ENCODE results near the gene UNC50.

UNC50 gene

DNA sequence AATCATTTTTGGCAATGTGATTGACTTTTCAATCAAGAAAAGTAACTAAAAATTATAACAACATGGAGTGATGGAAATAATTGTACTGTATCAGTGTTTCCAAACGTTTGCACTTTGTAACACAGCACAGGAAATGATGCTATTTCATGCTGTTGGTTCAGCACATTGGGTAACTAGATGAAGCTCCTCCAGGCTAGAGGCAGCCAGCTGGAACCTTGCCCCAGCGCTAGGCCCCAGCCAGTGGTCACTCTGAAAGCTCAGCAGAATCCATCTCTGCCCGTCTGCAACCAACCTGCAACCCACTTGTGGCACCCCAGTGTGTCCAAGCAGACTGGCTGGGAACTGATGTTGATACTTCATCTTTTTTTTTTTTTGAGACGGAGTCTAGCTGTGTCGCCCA, 15.3 kb downstream of the UNC50 start:
- no peak overlapping the region for H3K4me3 ChIP-seq (ENCODE audit: low read length)
- no peak overlapping the region for H3K4me2 ChIP-seq (ENCODE audit: low read depth, low read length)
- H3K79me2 ChIP-seq (ENCODE audit: low read length): no peaks in the 10 kb centered on the region
- no peaks in the 10 kb centered on the region for H3K9me3 ChIP-seq (replicated peaks; ENCODE audit: insufficient read depth, low read length)
- H3K9ac ChIP-seq (ENCODE audit: low read length): no peak overlapping the region
- H3K27ac ChIP-seq (ENCODE audit: low read length): no peak overlapping the region
- no peaks in the 10 kb centered on the region for H3K27me3 ChIP-seq (replicated peaks; ENCODE audit: insufficient read depth, low read length)
- H3F3A ChIP-seq (ENCODE audit: insufficient read depth, low read length): no peaks in the 10 kb centered on the region
- no peaks in the 10 kb centered on the region for H3K4me1 ChIP-seq (ENCODE audit: low read length)
- H3K36me3 ChIP-seq (replicated peaks; ENCODE audit: insufficient read depth, low read length): no peaks in the 10 kb centered on the region
- DNase-seq: no peak
- no peaks in the 10 kb centered on the region for H3K9me2 ChIP-seq (replicated peaks; ENCODE audit: insufficient read depth, low read length)
- TF ChIP-seq, protein P1, sequence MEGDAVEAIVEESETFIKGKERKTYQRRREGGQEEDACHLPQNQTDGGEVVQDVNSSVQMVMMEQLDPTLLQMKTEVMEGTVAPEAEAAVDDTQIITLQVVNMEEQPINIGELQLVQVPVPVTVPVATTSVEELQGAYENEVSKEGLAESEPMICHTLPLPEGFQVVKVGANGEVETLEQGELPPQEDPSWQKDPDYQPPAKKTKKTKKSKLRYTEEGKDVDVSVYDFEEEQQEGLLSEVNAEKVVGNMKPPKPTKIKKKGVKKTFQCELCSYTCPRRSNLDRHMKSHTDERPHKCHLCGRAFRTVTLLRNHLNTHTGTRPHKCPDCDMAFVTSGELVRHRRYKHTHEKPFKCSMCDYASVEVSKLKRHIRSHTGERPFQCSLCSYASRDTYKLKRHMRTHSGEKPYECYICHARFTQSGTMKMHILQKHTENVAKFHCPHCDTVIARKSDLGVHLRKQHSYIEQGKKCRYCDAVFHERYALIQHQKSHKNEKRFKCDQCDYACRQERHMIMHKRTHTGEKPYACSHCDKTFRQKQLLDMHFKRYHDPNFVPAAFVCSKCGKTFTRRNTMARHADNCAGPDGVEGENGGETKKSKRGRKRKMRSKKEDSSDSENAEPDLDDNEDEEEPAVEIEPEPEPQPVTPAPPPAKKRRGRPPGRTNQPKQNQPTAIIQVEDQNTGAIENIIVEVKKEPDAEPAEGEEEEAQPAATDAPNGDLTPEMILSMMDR (IDR thresholded peaks at IDR 0.05; ENCODE audit: low read length): no peak
- TF ChIP-seq EZH2phosphoT487 (IDR thresholded peaks at IDR 0.05; ENCODE audit: low read length) (no peak), EZH2 (optimal IDR thresholded peaks at IDR 0.05; ENCODE audit: low read depth, low read length) (no peak)
- H4K20me1 ChIP-seq (ENCODE audit: insufficient read depth, low read length): 0 out of 2 replicates have a peak, but pooled peaks cover 2% of the 10 kb centered on the region
- H2AFZ ChIP-seq (ENCODE audit: low read length): no peak overlapping the region

DNA sequence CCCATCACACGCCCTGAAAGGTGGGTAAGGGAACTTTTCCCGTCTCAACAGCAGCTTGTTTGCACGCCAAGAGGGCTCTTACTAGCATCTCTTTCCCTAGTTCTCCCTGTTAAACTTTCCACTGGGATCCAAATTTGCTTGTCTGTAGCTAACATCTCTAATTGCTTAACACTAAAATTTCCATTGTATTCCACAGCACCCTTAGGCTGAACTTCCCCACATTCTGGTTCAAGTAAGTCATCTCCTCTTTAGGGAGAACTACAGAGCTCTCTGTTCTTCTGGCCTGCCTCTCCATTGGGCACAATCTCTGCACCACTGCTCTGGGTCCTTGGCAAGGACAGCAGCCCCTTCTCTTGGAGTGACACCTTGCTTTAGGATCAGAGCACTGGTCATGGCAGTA, 24.0 kb downstream of the UNC50 start:
- Histone ChIP-seq H3K79me2 (ENCODE audit: low read length) (no peaks in the 10 kb centered on the region), H3K4me3 (ENCODE audit: low read length) (no peak overlapping the region), H3K9me3 (replicated peaks; ENCODE audit: insufficient read depth, low read length) (no peaks in the 10 kb centered on the region), H3K4me1 (ENCODE audit: low read length) (peaks cover 8% of the 10 kb centered on the region; the same call in 1 of the 2 replicates), H3K9ac (ENCODE audit: low read length) (no peak overlapping the region), H3K36me3 (replicated peaks; ENCODE audit: insufficient read depth, low read length) (no peaks in the 10 kb centered on the region), H3K27ac (ENCODE audit: low read length) (no peak overlapping the region), H3F3A (ENCODE audit: insufficient read depth, low read length) (no peaks in the 10 kb centered on the region), H3K9me2 (replicated peaks; ENCODE audit: insufficient read depth, low read length) (no peaks in the 10 kb centered on the region), H4K20me1 (ENCODE audit: insufficient read depth, low read length) (no peaks in the 10 kb centered on the region), H3K4me2 (ENCODE audit: low read depth, low read length) (no peak overlapping the region), H2AFZ (ENCODE audit: low read length) (no peak overlapping the region), H3K27me3 (replicated peaks; ENCODE audit: insufficient read depth, low read length) (no peaks in the 10 kb centered on the region)
- no peak for DNase-seq
- TF ChIP-seq, protein P1 (IDR thresholded peaks at IDR 0.05; ENCODE audit: low read length): no peak
- no peak for TF ChIP-seq EZH2 (optimal IDR thresholded peaks at IDR 0.05; ENCODE audit: low read depth, low read length)

DNA sequence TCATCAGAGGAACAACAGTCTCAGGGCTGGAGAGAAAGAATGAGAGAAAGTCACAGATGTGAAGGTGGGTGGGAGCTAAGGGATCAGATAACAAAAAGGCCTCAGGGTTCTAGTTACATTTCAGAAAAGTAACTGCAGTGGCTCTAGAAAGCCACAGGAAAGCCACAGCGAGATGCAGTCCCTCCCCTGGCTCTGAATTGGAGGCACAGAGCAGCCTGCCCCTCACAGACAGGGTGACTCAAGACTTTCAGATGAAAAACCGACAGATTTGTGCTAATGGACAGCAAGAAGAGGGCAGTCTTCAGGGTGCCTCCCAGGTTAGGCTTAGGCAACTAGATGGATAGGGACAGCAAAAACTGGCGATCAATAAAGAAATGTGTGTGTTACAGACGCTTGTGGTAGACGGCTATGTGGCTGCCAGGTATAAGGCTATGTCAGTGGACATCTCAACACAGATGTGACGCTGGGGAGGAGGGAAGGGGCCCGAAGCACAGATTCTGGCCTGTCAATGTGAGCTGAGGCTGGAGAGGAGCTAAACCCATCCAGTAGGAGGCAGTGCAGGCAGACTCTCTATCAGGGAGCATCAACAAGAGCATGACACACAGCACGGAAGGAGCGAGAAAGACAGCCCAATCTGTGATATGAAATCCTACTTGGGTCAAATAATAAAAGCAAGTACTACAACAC, 26.2 kb downstream of the UNC50 start:
- H3K27me3 ChIP-seq (replicated peaks; ENCODE audit: insufficient read depth, low read length): no peaks in the 10 kb centered on the region
- no peak overlapping the region for H3K9ac ChIP-seq (ENCODE audit: low read length)
- no peak for DNase-seq
- H3K27ac ChIP-seq (ENCODE audit: low read length): no peak overlapping the region
- TF ChIP-seq EZH2 (optimal IDR thresholded peaks at IDR 0.05; ENCODE audit: low read depth, low read length) (no peak), EZH2phosphoT487 (IDR thresholded peaks at IDR 0.05; ENCODE audit: low read length) (no peak)
- TF ChIP-seq, protein P1 (IDR thresholded peaks at IDR 0.05; ENCODE audit: low read length): peak; percentile 38
- H2AFZ ChIP-seq (ENCODE audit: low read length): no peak overlapping the region
- no peak overlapping the region for H3K4me3 ChIP-seq (ENCODE audit: low read length)
- no peaks in the 10 kb centered on the region for H4K20me1 ChIP-seq (ENCODE audit: insufficient read depth, low read length)
- no peaks in the 10 kb centered on the region for H3K9me2 ChIP-seq (replicated peaks; ENCODE audit: insufficient read depth, low read length)
- no peaks in the 10 kb centered on the region for H3K79me2 ChIP-seq (ENCODE audit: low read length)
- no peaks in the 10 kb centered on the region for H3F3A ChIP-seq (ENCODE audit: insufficient read depth, low read length)
- H3K9me3 ChIP-seq (replicated peaks; ENCODE audit: insufficient read depth, low read length): no peaks in the 10 kb centered on the region
- H3K4me1 ChIP-seq (ENCODE audit: low read length): peaks cover 8% of the 10 kb centered on the region; the same call in 1 of the 2 replicates
- no peaks in the 10 kb centered on the region for H3K36me3 ChIP-seq (replicated peaks; ENCODE audit: insufficient read depth, low read length)
- H3K4me2 ChIP-seq (ENCODE audit: low read depth, low read length): no peak overlapping the region
